Left ventricle myocardium inferior (tissue), 1 donor: ENCODE measurements around the gene JAGN1. TPM values are rescaled to one million over a fixed set of nuclear protein-coding genes. Genes with fewer than 3 reads are reported as not detected.
"Not testable (repeated sequence)": the region's sequence is repeated elsewhere in the genome, so short reads cannot be mapped to it uniquely, and the experiment has no call there.

ENCODE experiments used
- DNase-seq: peaks from one replicate; pipeline ENCODE4 v3.0.0-alpha.2; 2020
- H3K27ac ChIP-seq: fragments of 200-600 bp; replicated peaks from 2 replicates; pipeline ENCODE4 v1.8.0; 2021
- H3K27me3 ChIP-seq: fragments of 200-600 bp; 2 replicates; pipeline ENCODE4 v1.8.0; 2021; ENCODE audit warnings: low read depth
- H3K36me3 ChIP-seq: fragments of 200-600 bp; 2 replicates; pipeline ENCODE4 v1.8.0; 2021
- H3K4me1 ChIP-seq: fragments of 200-600 bp; 2 replicates; pipeline ENCODE4 v1.8.0; 2021
- H3K4me3 ChIP-seq: fragments of 200-600 bp; 2 replicates; pipeline ENCODE4 v1.8.0; 2021; ENCODE audit warnings: mild to moderate bottlenecking, moderate library complexity
- H3K9me3 ChIP-seq: fragments of 200-600 bp; replicated peaks from 2 replicates; pipeline ENCODE4 v1.8.0; 2021
- intact Hi-C: fragments of 100-400 bp; cut with micrococcal nuclease; formaldehyde crosslinking; loops from one replicate; pipeline ENCODE4 v1.11.0; 2022
- total RNA-seq: library from RNA; stranded (reverse); fragmentation: NEBNext Ultra II Directional; extraction: Animal tissue kit (Norgen Biotek cat#: 25700); gene quantifications from one replicate; pipeline ENCODE4 v1.2.1, GENCODE V29; 2021
- TF ChIP-seq, protein P1 (sequence below): fragments of 200-600 bp; IDR thresholded peaks from 2 replicates; pipeline ENCODE4 v1.8.0; 2021; ENCODE audit warnings: antibody characterized with exemption, mild to moderate bottlenecking, borderline replicate concordance
- donor health status: DM: no; HTN: yes; CAD: no; lungs with severe emphysema.

The JAGN1 gene
- total RNA-seq, 1 donor from 2014 or later, result 17.5 TPM

GRCh38 chr3:9935966-9936510, 45.6 kb downstream of the JAGN1 start:
- no peak for DNase-seq
- TF ChIP-seq, protein P1, sequence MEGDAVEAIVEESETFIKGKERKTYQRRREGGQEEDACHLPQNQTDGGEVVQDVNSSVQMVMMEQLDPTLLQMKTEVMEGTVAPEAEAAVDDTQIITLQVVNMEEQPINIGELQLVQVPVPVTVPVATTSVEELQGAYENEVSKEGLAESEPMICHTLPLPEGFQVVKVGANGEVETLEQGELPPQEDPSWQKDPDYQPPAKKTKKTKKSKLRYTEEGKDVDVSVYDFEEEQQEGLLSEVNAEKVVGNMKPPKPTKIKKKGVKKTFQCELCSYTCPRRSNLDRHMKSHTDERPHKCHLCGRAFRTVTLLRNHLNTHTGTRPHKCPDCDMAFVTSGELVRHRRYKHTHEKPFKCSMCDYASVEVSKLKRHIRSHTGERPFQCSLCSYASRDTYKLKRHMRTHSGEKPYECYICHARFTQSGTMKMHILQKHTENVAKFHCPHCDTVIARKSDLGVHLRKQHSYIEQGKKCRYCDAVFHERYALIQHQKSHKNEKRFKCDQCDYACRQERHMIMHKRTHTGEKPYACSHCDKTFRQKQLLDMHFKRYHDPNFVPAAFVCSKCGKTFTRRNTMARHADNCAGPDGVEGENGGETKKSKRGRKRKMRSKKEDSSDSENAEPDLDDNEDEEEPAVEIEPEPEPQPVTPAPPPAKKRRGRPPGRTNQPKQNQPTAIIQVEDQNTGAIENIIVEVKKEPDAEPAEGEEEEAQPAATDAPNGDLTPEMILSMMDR, result no peak
- Histone ChIP-seq H3K36me3 (peaks cover 28% of the 10 kb centered on the region), H3K9me3 (no peaks in the 10 kb centered on the region), H3K4me1 (peaks cover 44% of the 10 kb centered on the region), H3K4me3 (no peak overlapping the region), H3K27me3 (no peaks in the 10 kb centered on the region), H3K27ac (no peak overlapping the region)
- intact Hi-C loops, result no loop called here

GRCh38 chr3:9937486-9938238, 47.3 kb downstream of the JAGN1 start:
- H3K9me3 ChIP-seq, result no peaks in the 10 kb centered on the region
- H3K27ac ChIP-seq, result no peak overlapping the region
- intact Hi-C loops, result no loop called here
- H3K4me1 ChIP-seq, result peaks cover 34% of the 10 kb centered on the region
- no peak for DNase-seq
- TF ChIP-seq, protein P1, result no peak
- no peak overlapping the region for H3K4me3 ChIP-seq
- H3K27me3 ChIP-seq, result no peaks in the 10 kb centered on the region
- H3K36me3 ChIP-seq, result peaks cover 41% of the 10 kb centered on the region

GRCh38 chr3:9938966-9939365, 48.6 kb downstream of the JAGN1 start:
- Histone ChIP-seq H3K9me3 (no peaks in the 10 kb centered on the region), H3K4me1 (peaks cover 24% of the 10 kb centered on the region), H3K36me3 (peaks cover 53% of the 10 kb centered on the region), H3K4me3 (no peak overlapping the region), H3K27ac (no peak overlapping the region), H3K27me3 (no peaks in the 10 kb centered on the region)
- DNase-seq, result no peak
- TF ChIP-seq, protein P1, result no peak
- intact Hi-C loops, result no loop called here

- peaks cover 14% of the 10 kb centered on the region for H3K4me1 ChIP-seq
- H3K27ac ChIP-seq, H3K9me3 ChIP-seq, H3K4me3 ChIP-seq, DNase-seq, intact Hi-C loops, H3K27me3 ChIP-seq: not testable (repeated sequence)
- H3K36me3 ChIP-seq, result peaks cover 58% of the 10 kb centered on the region
Measured at GRCh38 chr3:9939906-9940305, 49.5 kb downstream of the JAGN1 start.

- H3K4me1 ChIP-seq, result peaks cover 10% of the 10 kb centered on the region
- no peaks in the 10 kb centered on the region for H3K9me3 ChIP-seq
- H3K4me3 ChIP-seq, result no peak overlapping the region
- no peak overlapping the region for H3K27ac ChIP-seq
- H3K27me3 ChIP-seq, result no peaks in the 10 kb centered on the region
- DNase-seq, result no peak
- intact Hi-C loops, result no loop called here
- peaks cover 58% of the 10 kb centered on the region for H3K36me3 ChIP-seq
- TF ChIP-seq, protein P1, result no peak
Measured at GRCh38 chr3:9940746-9941145, 50.3 kb downstream of the JAGN1 start.

DNA sequence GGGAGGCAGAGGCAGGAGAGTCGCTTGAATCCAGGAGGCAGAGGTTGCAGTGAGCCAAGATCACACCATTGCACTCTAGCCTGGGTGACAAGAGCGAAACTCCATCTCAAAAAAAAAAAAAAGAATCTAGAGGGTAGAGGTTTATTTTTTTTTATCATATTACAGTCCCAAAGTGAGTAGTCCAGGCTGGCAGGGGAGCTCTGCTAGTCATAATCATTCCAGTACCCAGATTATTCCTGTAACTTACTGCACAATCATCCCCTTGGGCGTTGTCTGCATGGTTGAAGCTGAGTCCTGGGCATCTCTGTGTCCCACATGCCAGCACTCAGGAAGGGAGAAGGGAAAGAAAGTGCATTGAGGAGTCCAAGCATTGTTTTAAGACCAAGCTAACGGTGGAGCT, 51.8 kb downstream of the JAGN1 start:
- no peaks in the 10 kb centered on the region for H3K9me3 ChIP-seq
- intact Hi-C loops, result no loop called here
- H3K27me3 ChIP-seq, result no peaks in the 10 kb centered on the region
- TF ChIP-seq, protein P1, result no peak
- H3K4me3 ChIP-seq, result no peak overlapping the region
- H3K27ac ChIP-seq, result no peak overlapping the region
- DNase-seq, result no peak
- peaks cover 49% of the 10 kb centered on the region for H3K36me3 ChIP-seq
- peaks cover 18% of the 10 kb centered on the region for H3K4me1 ChIP-seq
